NT2/D1 (cell line): ENCODE data around the gene DCTPP1.
"Not testable (repeated sequence)": the region's sequence is repeated elsewhere in the genome, so short reads cannot be mapped to it uniquely, and the experiment has no call there.

ENCODE experiments used
- DNase-seq: peaks from one replicate; pipeline ENCODE4 v3.0.0-alpha.2; 2011; ENCODE audit warnings: low read depth, low spot score
- H3K27me3 ChIP-seq: 2 replicates; pipeline ENCODE4 v1.6.0; 2011; ENCODE audit warnings: mild to moderate bottlenecking; ENCODE audit not compliant: insufficient read length, insufficient read depth
- H3K36me3 ChIP-seq: 2 replicates; pipeline ENCODE4 v1.6.1; 2011; ENCODE audit warnings: mild to moderate bottlenecking, low read length, mixed read lengths; ENCODE audit not compliant: insufficient read depth, insufficient read length
- H3K4me1 ChIP-seq: 2 replicates; pipeline ENCODE4 v1.5.1; 2011; ENCODE audit not compliant: insufficient read depth, insufficient read length
- H3K4me3 ChIP-seq: 2 replicates; pipeline ENCODE4 v1.5.1; 2011; ENCODE audit warnings: low read depth; ENCODE audit not compliant: insufficient read length
- H3K9ac ChIP-seq: 2 replicates; pipeline ENCODE4 v1.6.0; 2011; ENCODE audit warnings: low read depth; ENCODE audit not compliant: insufficient read length
- H3K9me3 ChIP-seq: 2 replicates; pipeline ENCODE4 v1.5.1; 2011; ENCODE audit warnings: mild to moderate bottlenecking, low read length; ENCODE audit not compliant: insufficient read depth
- SUZ12 ChIP-seq: IDR thresholded peaks from 2 replicates; pipeline ENCODE4 v1.6.1; 2011; ENCODE audit not compliant: insufficient read length, insufficient read depth; ENCODE audit errors: extremely low read depth
- YY1 ChIP-seq: IDR thresholded peaks from 2 replicates; pipeline ENCODE4 v1.6.1; 2011; ENCODE audit not compliant: insufficient read length, insufficient read depth
- ZNF274 ChIP-seq: IDR thresholded peaks from 2 replicates; pipeline ENCODE4 v1.6.1; 2011; ENCODE audit warnings: mild to moderate bottlenecking, low read depth, low read length

Gene DCTPP1

DNA sequence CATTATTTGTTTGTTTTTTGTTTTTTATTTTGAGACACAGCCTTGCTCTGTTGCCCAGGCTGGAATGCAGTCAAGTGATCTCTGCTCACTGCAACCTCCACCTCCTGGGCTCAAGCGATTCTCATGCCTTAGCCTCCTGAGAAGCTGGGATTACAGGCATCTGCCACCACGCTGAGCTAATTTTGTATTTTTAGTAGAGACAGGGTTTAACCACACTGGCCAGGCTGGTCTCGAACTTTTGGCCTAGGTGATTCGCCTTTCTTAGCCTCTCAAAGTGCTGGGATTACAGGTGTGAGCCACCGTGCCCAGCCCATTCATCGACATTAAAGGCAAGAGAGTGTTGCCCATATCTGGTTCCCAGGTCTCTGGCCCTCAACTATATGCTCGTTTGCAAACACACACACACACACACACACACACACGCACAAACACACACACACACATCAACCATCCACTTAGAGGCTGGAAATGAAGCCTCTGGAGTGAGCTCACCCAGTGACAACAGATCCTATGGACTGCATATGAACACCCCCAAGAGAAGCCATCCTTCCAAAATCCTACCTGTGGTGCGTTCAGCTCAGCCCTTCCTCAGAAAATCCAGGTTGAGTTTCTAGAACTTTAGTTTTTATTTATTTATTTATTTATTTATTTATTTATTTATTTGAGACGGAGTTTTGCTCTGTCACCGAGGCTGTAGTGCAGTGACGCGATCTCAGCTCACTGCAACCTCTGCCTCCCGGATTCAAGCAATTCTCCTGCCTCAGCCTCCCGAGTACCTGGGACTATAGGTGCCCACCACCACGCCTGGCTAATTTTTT lies 28.1 kb upstream of the DCTPP1 start:
- Histone ChIP-seq H3K36me3 (no peaks in the 10 kb centered on the region), H3K4me3 (no peak overlapping the region), H3K9ac (no peak overlapping the region), H3K4me1 (peaks cover 7% of the 10 kb centered on the region), H3K27me3 (no peaks in the 10 kb centered on the region), H3K9me3 (no peaks in the 10 kb centered on the region)
- TF ChIP-seq YY1: no peak
- TF ChIP-seq SUZ12: no peak
- TF ChIP-seq ZNF274: no peak
- DNase-seq: no peak

DNA sequence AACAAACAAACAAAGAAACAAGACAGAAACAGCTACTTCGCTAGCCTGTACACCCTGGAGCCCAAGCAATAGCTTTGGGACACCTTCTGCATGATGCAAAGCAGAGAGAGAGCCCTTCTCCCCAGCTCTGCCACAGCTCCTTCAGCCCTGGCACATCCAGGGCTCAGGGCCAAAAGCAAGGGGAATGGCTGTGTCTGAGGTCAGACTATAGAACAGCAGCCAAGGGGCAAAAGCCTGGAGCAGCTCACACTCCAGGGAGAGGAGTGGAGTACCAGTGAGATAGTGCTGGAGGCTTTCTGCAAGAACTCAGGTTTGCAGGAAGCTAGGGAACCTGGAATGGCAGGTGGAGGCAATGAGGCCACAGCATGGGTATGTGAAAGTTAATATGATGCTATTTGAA lies 27.4 kb upstream of the DCTPP1 start:
- Histone ChIP-seq H3K27me3 (no peaks in the 10 kb centered on the region), H3K36me3 (no peaks in the 10 kb centered on the region), H3K4me3 (no peak overlapping the region), H3K4me1 (peaks cover 7% of the 10 kb centered on the region), H3K9me3 (no peaks in the 10 kb centered on the region), H3K9ac (no peak overlapping the region)
- TF ChIP-seq ZNF274 (no peak), YY1 (no peak), SUZ12 (no peak)
- no peak for DNase-seq

DNA sequence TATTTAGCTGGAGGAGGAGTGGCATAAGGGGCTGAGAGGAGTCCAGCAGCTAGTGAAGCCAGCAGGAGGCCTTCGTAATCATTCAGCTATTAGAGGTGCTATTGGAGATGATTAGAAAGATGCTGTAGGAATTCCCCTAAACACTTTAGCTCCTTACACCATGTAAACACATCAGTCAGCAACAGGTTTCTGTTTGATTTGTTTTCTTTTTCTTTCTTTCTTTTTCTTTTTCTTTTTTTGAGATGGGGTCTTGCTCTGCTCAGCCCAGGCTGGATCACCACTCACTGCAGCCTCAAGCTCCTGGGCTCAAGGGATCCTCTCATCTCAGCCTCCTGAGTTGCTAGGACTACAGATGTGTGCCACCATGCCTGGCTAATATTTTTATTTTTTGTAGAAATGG lies 26.5 kb upstream of the DCTPP1 start:
- DNase-seq: no peak
- TF ChIP-seq SUZ12: no peak
- no peak for TF ChIP-seq ZNF274
- TF ChIP-seq YY1: no peak
- no peaks in the 10 kb centered on the region for H3K36me3 ChIP-seq
- no peaks in the 10 kb centered on the region for H3K9me3 ChIP-seq
- H3K27me3 ChIP-seq: no peaks in the 10 kb centered on the region
- no peak overlapping the region for H3K4me3 ChIP-seq
- no peak overlapping the region for H3K9ac ChIP-seq
- peaks cover 7% of the 10 kb centered on the region for H3K4me1 ChIP-seq

DNA sequence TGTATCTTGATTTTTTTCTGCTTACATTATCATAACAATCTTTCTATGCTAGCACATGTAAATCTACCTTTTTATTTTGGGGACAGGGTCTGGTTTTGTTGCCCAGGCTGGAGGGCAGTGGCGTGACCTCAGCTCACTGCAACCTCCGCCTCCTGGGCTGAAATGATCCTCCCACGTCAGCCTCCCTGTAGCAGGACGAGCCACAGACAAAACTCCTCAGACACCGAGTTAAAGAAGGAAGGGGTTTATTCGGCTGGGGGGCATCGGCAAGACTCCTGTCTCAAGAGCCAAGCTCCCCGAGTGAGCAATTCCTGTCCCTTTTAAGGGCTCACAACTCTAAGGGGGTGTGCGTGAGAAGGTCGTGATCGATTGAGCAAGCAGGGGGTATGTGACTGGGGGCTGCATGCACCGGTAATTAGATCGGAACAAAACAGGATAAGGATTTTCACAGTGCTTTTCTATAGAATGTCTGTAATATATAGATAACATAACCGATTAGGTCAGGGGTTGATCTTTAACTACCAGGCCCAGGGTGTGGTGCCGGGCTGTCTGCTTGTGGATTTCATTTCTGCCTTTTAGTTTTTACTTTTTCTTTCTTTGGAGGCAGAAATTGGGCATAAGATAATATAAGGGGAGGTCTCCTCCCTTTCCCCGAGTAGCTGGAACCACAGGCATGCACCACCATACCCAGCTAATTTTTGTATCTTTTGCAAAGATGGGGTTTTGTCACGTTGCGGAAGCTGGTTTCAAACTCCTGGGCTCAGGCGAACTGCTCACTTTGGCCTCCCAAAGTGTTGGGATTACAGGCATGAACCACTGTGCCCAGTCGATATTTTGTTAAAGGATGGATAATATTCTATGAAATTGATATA lies 23.1 kb upstream of the DCTPP1 start:
- H3K27me3 ChIP-seq, H3K36me3 ChIP-seq, H3K9ac ChIP-seq, DNase-seq, H3K9me3 ChIP-seq, H3K4me3 ChIP-seq, H3K4me1 ChIP-seq: not testable (repeated sequence)

DNA sequence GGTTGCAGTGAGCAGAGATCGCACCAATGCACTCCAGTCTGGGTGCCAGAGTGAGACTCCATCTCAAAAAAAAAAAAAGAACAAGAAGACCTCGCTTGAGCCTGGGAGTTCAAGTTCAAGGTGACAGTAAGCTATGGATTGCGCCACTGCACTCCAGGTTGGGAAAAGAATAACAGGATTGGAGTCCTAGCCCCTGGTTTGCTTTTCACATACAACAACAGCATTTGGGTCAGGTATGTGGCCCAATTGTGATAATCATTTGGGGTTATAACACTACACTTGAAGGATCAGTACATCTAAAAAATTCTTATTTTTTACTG lies 19.2 kb upstream of the DCTPP1 start:
- no peaks in the 10 kb centered on the region for H3K27me3 ChIP-seq
- TF ChIP-seq SUZ12: no peak
- TF ChIP-seq YY1: no peak
- TF ChIP-seq ZNF274: no peak
- peaks cover 9% of the 10 kb centered on the region; the same call in 1 of the 2 replicates for H3K9me3 ChIP-seq
- H3K4me3 ChIP-seq: no peak overlapping the region
- peaks cover 6% of the 10 kb centered on the region for H3K4me1 ChIP-seq
- H3K36me3 ChIP-seq: peaks cover 9% of the 10 kb centered on the region
- no peak for DNase-seq
- no peak overlapping the region for H3K9ac ChIP-seq

DNA sequence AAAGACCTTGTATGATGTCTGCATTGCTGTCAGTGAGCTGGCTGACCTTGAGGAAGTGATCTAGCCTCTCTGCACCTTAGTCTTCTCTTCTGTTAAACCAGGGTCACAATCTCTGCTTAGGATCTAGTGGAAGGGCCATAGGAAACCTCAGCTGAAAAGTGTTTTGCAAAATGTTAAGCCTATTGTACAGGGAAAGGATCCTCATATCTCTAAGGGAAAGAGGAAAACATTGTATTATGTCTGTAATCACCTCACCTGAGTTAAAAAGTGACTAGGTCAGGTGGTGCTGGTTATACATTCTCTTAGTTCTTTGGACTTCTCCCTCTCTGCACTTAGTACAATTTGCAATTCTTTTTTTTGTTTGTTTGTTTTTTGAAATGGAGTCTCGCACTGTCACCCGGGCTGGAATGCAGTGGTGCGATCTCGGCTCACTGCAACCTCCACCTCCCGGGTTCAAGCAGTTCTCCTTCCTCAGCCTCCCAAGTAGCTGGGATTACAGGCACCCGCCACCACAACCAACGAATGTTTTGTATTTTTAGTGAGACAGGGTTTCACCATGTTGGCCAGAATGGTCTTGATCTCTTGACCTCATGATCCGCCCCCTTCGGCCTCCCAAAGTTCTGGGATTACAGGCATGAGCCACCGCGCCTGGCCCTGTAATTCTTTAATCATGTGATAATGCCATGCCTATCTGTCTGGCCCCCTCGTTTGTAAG lies 17.8 kb upstream of the DCTPP1 start:
- peaks cover 6% of the 10 kb centered on the region for H3K4me1 ChIP-seq
- no peak overlapping the region for H3K9ac ChIP-seq
- no peaks in the 10 kb centered on the region for H3K27me3 ChIP-seq
- H3K36me3 ChIP-seq: peaks cover 21% of the 10 kb centered on the region
- TF ChIP-seq YY1 (no peak), SUZ12 (no peak), ZNF274 (no peak)
- H3K9me3 ChIP-seq: peaks cover 10% of the 10 kb centered on the region; the same call in 1 of the 2 replicates
- H3K4me3 ChIP-seq: no peak overlapping the region
- DNase-seq: no peak

DNA sequence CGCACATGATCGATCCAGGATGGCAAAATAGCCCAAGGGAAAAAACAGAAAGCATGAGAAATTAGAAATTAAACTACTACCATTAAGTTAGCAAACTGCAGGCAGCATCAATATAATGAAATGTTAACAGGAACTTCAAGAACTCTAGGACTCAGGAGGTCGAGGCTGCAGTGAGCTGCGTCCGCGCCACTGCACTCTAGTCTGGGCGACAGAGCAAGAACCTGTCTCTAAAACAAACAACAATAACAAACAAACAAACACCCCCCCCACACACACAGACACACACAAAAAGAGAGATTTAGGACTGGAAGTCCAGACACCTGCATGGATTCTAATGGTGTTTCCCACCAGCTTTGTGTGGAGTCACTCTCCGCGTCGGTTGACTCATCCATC lies 16.4 kb upstream of the DCTPP1 start:
- H3K9ac ChIP-seq: no peak overlapping the region
- peaks cover 6% of the 10 kb centered on the region for H3K4me1 ChIP-seq
- DNase-seq: no peak
- H3K4me3 ChIP-seq: peak overlapping the region; percentile 92
- peaks cover 21% of the 10 kb centered on the region for H3K36me3 ChIP-seq
- H3K27me3 ChIP-seq: no peaks in the 10 kb centered on the region
- TF ChIP-seq YY1: no peak
- no peak for TF ChIP-seq SUZ12
- TF ChIP-seq ZNF274: no peak
- peaks cover 10% of the 10 kb centered on the region; the same call in 1 of the 2 replicates for H3K9me3 ChIP-seq
